GOT3 (cell line): ENCODE data around the gene SMPDL3B.

Experiments
- DNase-seq: peaks from one replicate; lab custom pipeline; 2025; ENCODE audit warnings: mixed read lengths; lab: John Stamatoyannopoulos, UW

SMPDL3B gene, protein sequence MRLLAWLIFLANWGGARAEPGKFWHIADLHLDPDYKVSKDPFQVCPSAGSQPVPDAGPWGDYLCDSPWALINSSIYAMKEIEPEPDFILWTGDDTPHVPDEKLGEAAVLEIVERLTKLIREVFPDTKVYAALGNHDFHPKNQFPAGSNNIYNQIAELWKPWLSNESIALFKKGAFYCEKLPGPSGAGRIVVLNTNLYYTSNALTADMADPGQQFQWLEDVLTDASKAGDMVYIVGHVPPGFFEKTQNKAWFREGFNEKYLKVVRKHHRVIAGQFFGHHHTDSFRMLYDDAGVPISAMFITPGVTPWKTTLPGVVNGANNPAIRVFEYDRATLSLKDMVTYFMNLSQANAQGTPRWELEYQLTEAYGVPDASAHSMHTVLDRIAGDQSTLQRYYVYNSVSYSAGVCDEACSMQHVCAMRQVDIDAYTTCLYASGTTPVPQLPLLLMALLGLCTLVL

DNA sequence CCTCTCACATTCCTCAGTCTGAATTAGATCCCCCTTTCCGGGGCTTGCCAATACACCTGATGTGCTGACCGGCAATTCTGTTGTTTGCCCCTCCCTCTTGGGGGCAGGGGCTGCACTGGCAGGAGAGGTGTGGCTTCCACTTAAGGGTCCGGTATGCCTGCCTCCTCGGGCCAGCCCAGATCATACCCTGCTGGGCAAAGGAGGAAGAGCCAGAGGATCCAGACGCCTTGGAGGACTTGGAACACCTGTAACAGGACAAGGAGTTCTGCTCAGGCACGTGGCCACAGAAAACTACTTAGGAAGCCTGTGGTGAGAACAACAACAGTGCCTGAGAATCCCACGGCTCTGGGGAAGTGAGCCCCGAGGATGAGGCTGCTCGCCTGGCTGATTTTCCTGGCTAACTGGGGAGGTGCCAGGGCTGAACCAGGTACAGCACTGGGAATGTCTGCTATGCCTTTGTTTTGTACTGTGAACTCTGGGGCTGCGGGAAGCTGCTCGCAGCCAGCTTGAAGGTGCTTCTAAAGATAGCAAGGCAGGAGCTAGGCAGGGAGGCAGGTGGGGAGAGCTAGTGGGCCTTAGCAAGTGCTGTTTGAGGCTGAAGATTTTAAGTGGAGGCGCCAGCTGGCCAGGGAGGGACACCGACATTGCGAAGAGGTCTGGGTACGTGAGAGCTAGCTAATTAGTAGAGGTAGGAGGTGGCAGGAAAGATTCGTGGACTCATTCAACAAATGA is at the start of gene SMPDL3B:
Gene SMPDL3B (plus strand): TSS at position 183 of the 732 bp plus-strand sequence. CDS start 184 bp downstream, at position 367.
- DNase-seq: no peak

- DNase-seq: no peak
Measured at GRCh38 chr1:27885114-27885528, 49.7 kb upstream of the SMPDL3B start.

DNA sequence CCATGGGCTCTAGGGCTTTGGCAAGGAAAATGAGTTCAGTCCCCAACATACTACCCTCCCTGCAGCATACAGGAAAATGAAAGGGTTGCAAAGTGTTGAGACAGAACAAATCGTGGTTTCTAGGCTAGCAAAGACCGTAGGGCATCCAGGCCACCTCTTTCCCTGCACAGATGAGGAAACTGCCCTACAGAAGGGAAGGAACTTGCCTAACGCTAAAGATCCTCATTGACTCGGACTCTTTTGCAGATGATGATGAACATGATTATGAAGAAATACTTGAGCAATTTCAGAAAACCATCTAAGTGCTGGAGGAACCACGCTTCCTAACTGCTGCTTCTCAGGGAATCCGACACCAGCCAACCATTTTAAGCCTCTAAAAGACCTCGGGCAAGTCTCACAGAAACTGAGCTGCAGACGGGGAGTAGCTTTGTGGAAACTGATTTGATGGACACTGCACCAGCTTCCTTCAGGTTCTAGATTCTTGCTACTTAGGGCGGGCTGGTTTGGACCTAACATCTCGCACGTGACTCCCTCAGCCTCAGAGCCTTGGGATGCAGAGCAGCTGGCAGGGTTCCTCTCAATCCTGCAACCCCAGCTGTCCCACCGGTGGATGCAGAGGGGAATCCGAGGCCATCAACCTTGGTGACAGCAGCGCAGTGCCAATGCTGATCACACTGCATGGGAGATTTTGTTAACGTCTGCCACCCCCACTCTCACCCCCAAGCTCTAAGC is 49.0 kb upstream of the SMPDL3B start:
- no peak for DNase-seq

GRCh38 chr1:27886353-27886679 is 48.5 kb upstream of the SMPDL3B start:
- no peak for DNase-seq

DNA sequence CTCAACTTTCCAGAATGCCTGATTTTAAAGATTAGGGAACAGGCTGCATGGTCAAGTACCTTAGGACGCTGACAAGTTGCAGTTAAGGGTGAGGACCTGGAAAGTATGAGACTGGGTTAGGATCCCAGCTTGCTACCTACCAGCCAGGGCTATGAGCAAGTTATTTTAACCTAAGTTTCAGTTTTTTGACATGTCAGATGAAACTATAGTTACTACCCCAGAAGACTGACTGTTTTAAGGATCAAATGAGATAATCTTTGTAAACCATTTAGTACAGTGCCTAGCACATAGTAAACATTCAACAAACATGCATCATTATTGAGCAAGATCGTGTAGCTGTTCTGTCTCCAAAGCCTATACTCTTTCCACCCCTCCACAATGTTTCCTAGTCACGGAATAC is 48.1 kb upstream of the SMPDL3B start:
- no peak for DNase-seq

GRCh38 chr1:27887215-27888021 is 47.4 kb upstream of the SMPDL3B start:
- DNase-seq: no peak

DNA sequence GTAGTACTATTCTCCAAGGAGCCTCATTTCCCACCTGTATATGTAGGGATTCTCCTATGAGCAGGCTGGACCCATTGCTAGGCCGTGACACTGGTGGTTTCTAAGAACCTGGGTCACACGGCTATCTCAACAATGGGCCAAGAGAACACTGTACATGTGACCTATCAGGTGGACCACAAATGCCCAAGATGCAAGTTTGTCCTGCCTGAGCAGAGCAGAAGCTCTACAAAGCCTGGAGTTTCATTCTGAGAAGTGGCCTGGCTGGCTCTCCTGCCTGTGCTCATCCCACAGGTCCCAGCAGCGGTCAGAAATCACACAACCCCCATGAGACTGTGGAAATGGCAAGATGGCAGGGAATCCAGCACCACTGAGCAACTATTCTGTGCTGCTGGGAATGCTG is 45.3 kb upstream of the SMPDL3B start:
- DNase-seq: no peak

DNA sequence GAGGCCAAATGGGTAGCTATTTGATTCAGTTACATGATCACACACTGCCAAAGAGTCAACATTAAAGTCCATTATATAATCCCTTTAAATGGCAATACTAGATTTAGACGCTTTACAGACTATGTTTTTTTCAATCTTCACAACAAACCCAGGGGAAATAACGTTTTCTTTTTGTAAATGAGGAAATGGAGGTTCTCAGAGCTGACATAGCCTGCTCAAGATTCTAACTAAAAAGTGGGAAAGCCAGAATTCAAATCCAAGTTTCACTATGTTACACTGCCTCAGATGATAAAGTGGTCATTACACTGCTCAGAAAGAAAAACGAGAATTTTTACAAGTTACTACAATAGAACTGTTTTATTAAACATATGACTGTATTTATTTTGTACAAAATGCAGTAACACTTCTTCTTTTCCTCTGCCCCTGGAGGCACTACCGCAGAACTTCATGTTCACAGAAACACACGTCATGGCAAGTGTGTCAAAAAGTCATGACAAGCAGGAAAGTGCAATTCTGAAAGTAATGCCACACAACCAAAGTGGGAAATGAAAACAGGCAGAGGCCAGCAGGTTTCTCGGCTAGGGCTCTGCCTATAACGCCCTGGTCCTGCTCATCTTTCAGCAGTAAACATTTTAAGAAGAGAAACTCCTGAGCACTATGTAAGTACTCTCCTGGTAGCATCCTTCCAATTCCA is 43.5 kb upstream of the SMPDL3B start:
- no peak for DNase-seq

DNA sequence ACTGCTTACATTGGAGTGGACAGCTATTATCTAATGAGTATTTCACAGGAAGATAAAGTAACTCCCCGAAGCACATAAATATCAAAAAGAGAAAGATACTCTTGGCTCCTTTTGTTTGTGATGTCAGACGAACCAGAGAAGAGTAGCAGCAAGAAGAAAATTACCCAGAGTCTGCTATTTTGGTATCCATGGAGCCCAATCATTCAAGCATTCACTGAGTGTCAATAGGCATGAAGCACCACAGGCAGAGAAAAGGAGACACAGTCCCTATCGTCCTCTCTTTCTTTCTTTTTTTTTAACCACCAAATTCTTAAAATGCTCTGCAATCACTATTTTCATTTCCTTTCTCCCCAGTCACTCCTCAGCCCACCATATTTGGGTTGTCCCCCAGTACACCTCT is 40.3 kb upstream of the SMPDL3B start:
- no peak for DNase-seq

GRCh38 chr1:27906759-27907158 is 28.0 kb upstream of the SMPDL3B start:
- no peak for DNase-seq

- no peak for DNase-seq
Measured at GRCh38 chr1:27912429-27912828, 22.4 kb upstream of the SMPDL3B start.

DNA sequence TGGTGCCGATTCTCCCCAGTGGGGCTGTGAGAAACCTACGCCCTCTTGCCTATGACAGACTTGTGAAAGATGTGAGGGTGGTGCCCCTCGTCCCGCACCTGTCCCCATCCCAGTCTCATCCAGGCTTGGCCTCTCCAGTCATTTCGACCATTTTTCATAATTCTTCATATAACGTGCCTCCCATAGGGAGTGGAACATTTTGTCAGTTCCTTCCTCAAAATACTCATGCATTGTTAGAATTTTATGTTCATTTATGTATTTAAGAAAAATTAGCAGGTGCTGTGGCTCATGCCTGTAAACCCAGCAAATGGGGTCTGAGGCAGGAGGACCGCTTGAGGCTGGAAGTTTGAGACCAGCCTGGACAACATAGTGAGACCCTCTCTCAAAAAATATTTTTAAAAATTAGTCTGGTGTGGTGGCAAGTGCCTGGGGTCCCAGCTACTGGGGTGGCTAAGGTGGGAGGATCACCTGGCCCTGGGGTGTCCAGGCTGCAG is 19.7 kb upstream of the SMPDL3B start:
- no peak for DNase-seq

DNA sequence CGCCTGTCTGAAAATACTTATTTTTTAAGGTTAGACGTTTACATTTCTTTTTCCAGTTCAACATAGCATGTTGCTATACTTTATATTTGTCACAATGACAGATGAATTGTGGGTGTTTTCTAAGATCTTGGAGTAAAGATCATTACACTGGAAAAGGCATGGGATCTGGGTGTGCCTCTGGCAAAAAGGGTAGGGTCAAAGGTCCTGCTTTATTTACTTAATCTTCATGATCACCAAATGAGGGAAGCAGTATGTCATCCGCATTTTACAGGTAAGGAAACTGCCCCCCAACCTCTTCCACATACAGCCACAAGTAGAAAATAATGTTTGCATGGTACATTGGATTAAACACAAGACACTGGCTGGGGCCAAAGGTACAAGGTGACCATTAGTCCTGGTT is 12.5 kb upstream of the SMPDL3B start:
- DNase-seq: no peak

- no peak for DNase-seq
Measured at GRCh38 chr1:27928216-27928954, 6.4 kb upstream of the SMPDL3B start.

GRCh38 chr1:27931184-27931583 is 3.6 kb upstream of the SMPDL3B start:
- no peak for DNase-seq

DNA sequence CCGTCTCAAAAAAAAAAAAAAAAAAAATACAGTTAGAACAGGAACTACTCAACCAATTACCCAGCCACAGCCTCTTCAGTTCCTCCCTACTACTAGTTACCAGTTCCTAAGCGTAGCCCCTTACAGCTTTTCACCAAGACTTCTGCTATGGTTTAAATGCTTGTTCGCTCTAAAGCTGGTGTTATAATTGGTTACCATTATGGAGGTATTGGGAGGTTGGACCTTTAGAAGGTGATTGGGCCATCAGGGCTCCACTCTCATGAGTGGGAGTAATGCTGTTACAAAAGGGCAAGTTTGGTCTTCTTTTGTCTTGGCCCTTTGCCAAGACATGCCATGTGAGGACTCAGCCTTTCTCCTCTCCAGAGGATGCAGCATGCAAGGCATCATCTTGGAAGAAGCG is 3.0 kb upstream of the SMPDL3B start:
- DNase-seq: no peak

- DNase-seq: no peak
Measured at GRCh38 chr1:27935721-27936120, 921 bp downstream of the SMPDL3B start.

GRCh38 chr1:27936370-27936769 is 1.6 kb downstream of the SMPDL3B start:
- DNase-seq: no peak

- DNase-seq: no peak
Measured at GRCh38 chr1:27937524-27937836, 2.7 kb downstream of the SMPDL3B start.

DNA sequence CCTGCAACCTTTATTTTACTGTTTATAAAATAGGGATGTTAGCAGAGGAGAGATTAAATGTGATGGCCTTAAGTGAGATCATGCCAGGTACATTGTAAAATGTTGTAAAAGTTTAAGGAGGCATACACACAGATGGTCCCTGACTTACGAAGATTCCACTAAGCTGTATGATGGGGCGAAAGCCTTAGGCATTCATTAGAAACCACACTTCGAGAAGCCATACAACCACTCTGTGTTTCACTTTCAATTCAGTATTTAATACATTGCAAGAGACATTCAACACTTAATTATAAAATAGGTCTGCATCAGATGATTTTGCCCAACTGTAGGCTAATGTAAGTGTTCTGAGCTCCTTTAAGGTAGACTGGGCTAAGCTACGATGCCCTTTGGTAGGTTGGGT is 3.7 kb downstream of the SMPDL3B start:
- no peak for DNase-seq

- DNase-seq: no peak
Measured at GRCh38 chr1:27940297-27940696, 5.5 kb downstream of the SMPDL3B start.
